Activated T-helper 1 cell treated with anti-CD3 and anti-CD28 coated beads, Interleukin-12 subunit alpha, Interleukin-12 subunit beta, Interleukin-2, Interleukin-4 antibody, amounts not matched to agents 30 ng/mL and 10 ng/mL and 1 ng/mL, durations not matched to agents 14 hours and 24 hours and 36 hours (primary cell): Measurements from ENCODE around the gene TSPAN4. TPM values are rescaled to one million over a fixed set of nuclear protein-coding genes. Genes with fewer than 3 reads are reported as not detected.

ENCODE experiments used
- DNase-seq: peaks from one replicate; pipeline ENCODE4 v3.0.0; 2021; ENCODE audit warnings: low spot score
- H3K27ac Mint-ChIP-seq: one replicate; pipeline ENCODE4 v1.8.0; 2021; ENCODE audit warnings: mild to moderate bottlenecking, mixed read lengths
- H3K27me3 Mint-ChIP-seq: one replicate; pipeline ENCODE4 v1.8.0; 2022; ENCODE audit warnings: mild to moderate bottlenecking, moderate library complexity, mixed read lengths; ENCODE audit not compliant: insufficient read depth
- H3K36me3 Mint-ChIP-seq: one replicate; pipeline ENCODE4 v1.8.0; 2021; ENCODE audit warnings: low read depth, mixed read lengths
- H3K4me1 Mint-ChIP-seq: one replicate; pipeline ENCODE4 v1.8.0; 2021; ENCODE audit warnings: low read depth, mixed read lengths
- H3K4me3 Mint-ChIP-seq: one replicate; pipeline ENCODE4 v1.8.0; 2021; ENCODE audit warnings: mild to moderate bottlenecking, moderate library complexity, mixed read lengths
- H3K9me3 Mint-ChIP-seq: one replicate; pipeline ENCODE4 v1.8.0; 2021; ENCODE audit warnings: mixed read lengths
- intact Hi-C: fragments of 100-400 bp; cut with micrococcal nuclease; formaldehyde crosslinking; loops from one replicate; pipeline ENCODE4 v1.15.1; 2024
- total RNA-seq: library from RNA; stranded (reverse); gene quantifications from 2 replicates; pipeline ENCODE4 v1.2.3, GENCODE V29; 2022

TSPAN4 gene
- total RNA-seq, 1 donor from 2014 or later = 12.8 TPM

GRCh38 chr11:856397-856796, 13.7 kb downstream of the TSPAN4 start:
- no peak for DNase-seq
- Mint-ChIP-seq H3K36me3 (no peaks in the 10 kb centered on the region), H3K4me3 (no peak overlapping the region), H3K27ac (no peak overlapping the region), H3K9me3 (no peaks in the 10 kb centered on the region), H3K4me1 (no peaks in the 10 kb centered on the region), H3K27me3 (peaks cover 2% of the 10 kb centered on the region)
- intact Hi-C loops = no loop called here

- intact Hi-C loops = no loop called here
- Mint-ChIP-seq H3K36me3 (no peaks in the 10 kb centered on the region), H3K4me1 (no peaks in the 10 kb centered on the region), H3K27ac (no peak overlapping the region), H3K27me3 (no peaks in the 10 kb centered on the region), H3K9me3 (no peaks in the 10 kb centered on the region), H3K4me3 (no peak overlapping the region)
- DNase-seq = no peak
Observed at GRCh38 chr11:858053-858761, 15.6 kb downstream of the TSPAN4 start.

GRCh38 chr11:858762-859339, 16.2 kb downstream of the TSPAN4 start:
- no peak overlapping the region for H3K27ac Mint-ChIP-seq
- H3K9me3 Mint-ChIP-seq = no peaks in the 10 kb centered on the region
- no peaks in the 10 kb centered on the region for H3K4me1 Mint-ChIP-seq
- H3K27me3 Mint-ChIP-seq = no peaks in the 10 kb centered on the region
- no peak for DNase-seq
- no peak overlapping the region for H3K4me3 Mint-ChIP-seq
- intact Hi-C loops = no loop called here
- H3K36me3 Mint-ChIP-seq = no peaks in the 10 kb centered on the region

GRCh38 chr11:859394-860131, 16.9 kb downstream of the TSPAN4 start:
- H3K36me3 Mint-ChIP-seq = no peaks in the 10 kb centered on the region
- intact Hi-C loops = no loop called here
- no peak overlapping the region for H3K4me3 Mint-ChIP-seq
- no peaks in the 10 kb centered on the region for H3K9me3 Mint-ChIP-seq
- no peak for DNase-seq
- no peaks in the 10 kb centered on the region for H3K27me3 Mint-ChIP-seq
- H3K27ac Mint-ChIP-seq = no peak overlapping the region
- no peaks in the 10 kb centered on the region for H3K4me1 Mint-ChIP-seq

DNA sequence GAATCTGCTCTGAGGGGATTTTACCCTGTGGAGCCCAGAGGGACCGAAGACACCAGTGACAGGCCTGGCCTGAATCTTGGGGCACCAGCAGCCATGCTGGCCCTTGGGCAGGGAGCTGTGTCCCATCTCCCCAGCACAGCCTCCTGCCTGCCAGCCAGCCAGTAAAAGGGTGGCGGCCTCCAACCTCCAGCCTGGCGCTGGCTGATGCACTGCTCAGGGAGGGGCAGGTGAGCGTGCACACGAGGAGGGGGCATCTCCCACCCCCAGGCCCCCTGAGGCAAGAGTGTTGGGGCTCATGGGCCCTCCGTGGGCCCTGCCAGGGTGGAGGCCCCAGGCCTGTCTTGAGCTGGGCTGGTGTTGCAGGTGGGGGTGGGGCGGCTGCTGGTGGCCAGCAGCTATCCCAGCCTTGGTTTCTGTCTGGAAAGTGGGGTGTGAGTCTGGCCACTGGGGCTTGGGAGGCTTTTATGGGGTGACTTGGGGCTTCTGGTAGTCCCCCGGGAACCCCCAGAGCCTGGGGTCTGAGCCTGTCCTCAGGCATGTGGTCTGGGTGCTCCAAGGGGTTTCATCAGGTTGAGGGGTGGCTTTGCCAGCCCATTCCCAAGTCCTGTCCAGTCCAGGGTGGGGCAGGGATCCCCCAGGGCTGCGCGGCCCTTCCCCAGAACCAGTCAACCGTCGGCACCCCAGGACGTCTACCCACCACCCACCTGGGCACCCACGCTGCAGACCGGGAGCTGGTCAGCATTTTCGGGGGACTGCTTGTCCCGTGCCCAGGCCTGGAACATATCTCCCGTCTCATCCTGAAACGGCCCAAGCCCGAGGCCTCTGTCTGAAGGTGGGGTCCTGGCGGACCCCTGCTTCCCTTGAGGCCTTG, 17.8 kb downstream of the TSPAN4 start:
- Mint-ChIP-seq H3K27ac (no peak overlapping the region), H3K4me3 (no peak overlapping the region), H3K9me3 (no peaks in the 10 kb centered on the region), H3K36me3 (no peaks in the 10 kb centered on the region), H3K4me1 (no peaks in the 10 kb centered on the region), H3K27me3 (no peaks in the 10 kb centered on the region)
- intact Hi-C loops = no loop called here
- DNase-seq = no peak

GRCh38 chr11:861105-861479, 18.4 kb downstream of the TSPAN4 start:
- no peak for DNase-seq
- Mint-ChIP-seq H3K27ac (no peak overlapping the region), H3K9me3 (no peaks in the 10 kb centered on the region), H3K36me3 (no peaks in the 10 kb centered on the region), H3K4me1 (no peaks in the 10 kb centered on the region), H3K27me3 (no peaks in the 10 kb centered on the region), H3K4me3 (no peak overlapping the region)
- intact Hi-C loops = no loop called here

DNA sequence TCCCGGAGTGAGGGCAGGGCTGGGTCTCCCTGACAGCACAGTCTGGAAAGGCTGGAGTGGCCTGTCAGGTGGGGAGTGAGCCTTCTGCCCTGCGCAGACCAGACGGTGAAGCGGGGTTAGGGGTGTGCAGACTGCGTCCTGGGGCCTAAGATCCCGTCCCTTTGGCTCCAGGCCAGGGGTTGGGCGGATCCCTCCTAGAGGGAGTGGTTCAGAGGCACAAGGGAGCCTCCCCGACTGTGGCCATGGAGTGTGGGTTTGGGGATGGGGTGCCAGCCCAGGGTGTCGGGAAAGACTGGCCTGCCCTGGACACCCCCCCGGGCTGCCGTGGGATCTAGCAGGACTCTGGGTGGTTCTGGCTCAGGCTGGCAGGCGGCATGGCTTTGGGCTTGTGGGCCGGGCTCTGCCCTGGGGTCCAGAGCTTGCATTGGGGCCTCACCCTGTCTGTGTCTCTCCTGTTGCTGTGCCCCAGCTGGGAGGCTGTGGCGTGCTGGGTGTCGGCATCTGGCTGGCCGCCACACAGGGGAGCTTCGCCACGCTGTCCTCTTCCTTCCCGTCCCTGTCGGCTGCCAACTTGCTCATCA, 19.5 kb downstream of the TSPAN4 start:
- Mint-ChIP-seq H3K4me3 (no peak overlapping the region), H3K9me3 (no peaks in the 10 kb centered on the region), H3K4me1 (no peaks in the 10 kb centered on the region), H3K27ac (no peak overlapping the region), H3K36me3 (no peaks in the 10 kb centered on the region), H3K27me3 (no peaks in the 10 kb centered on the region)
- DNase-seq = no peak
- intact Hi-C loops = no loop called here

DNA sequence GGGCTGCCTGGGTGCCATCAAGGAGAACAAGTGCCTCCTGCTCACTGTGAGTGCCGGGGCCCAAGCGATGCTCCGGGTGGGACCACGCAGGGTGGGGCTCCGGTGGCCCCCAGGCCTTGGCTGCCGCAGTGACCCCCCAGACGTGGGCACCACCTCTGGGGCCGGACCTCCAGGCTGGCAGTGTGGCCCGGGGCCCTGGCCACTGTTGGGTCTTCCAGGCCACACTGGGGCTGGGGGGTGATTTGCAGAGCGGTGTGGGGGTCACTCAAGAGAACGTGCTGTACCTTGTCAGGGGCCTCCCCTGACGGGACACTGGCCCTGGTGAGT, 20.0 kb downstream of the TSPAN4 start:
- DNase-seq = no peak
- Mint-ChIP-seq H3K9me3 (no peaks in the 10 kb centered on the region), H3K36me3 (no peaks in the 10 kb centered on the region), H3K4me1 (no peaks in the 10 kb centered on the region), H3K4me3 (no peak overlapping the region), H3K27me3 (no peaks in the 10 kb centered on the region), H3K27ac (no peak overlapping the region)
- intact Hi-C loops = no loop called here

- H3K27ac Mint-ChIP-seq = no peak overlapping the region
- H3K4me3 Mint-ChIP-seq = no peak overlapping the region
- no peaks in the 10 kb centered on the region for H3K4me1 Mint-ChIP-seq
- intact Hi-C loops = no loop called here
- no peak for DNase-seq
- no peaks in the 10 kb centered on the region for H3K36me3 Mint-ChIP-seq
- H3K9me3 Mint-ChIP-seq = no peaks in the 10 kb centered on the region
- no peaks in the 10 kb centered on the region for H3K27me3 Mint-ChIP-seq
Observed at GRCh38 chr11:863023-863909, 20.6 kb downstream of the TSPAN4 start.

GRCh38 chr11:863910-864827, 21.5 kb downstream of the TSPAN4 start:
- Mint-ChIP-seq H3K36me3 (no peaks in the 10 kb centered on the region), H3K27me3 (no peaks in the 10 kb centered on the region), H3K27ac (no peak overlapping the region), H3K4me1 (no peaks in the 10 kb centered on the region), H3K4me3 (no peak overlapping the region), H3K9me3 (no peaks in the 10 kb centered on the region)
- intact Hi-C loops = no loop called here
- DNase-seq = no peak

DNA sequence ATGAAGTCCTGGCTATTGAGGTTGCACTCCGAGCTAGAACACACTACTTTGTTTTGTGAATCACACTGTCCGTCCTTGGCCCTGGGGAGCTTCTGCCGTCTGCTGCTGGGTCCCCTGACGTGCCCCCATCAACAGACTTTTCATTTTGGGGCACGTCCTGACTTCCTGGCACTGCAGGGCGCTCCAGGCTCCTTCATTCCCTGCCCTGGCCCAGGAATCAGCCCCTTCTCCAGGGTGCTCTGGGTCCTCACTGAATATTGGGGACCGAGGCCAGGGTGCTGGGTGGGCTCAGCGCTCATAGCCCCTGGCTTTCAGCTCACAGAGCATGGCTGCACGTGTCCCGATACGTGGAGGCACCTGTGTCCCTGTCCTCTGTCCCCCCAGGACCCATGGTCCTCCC, 22.2 kb downstream of the TSPAN4 start:
- intact Hi-C loops = no loop called here
- Mint-ChIP-seq H3K9me3 (no peaks in the 10 kb centered on the region), H3K27ac (no peak overlapping the region), H3K4me1 (no peaks in the 10 kb centered on the region), H3K36me3 (no peaks in the 10 kb centered on the region), H3K27me3 (no peaks in the 10 kb centered on the region), H3K4me3 (no peak overlapping the region)
- no peak for DNase-seq
